Mesendoderm (in vitro differentiated cells): ENCODE measurements around the gene TNIP1.

Experiments used
- DNase-seq: peaks from one replicate; pipeline ENCODE4 v3.0.0; 2013
- H2AK5ac ChIP-seq: 2 replicates; pipeline ENCODE4 v1.6.1; 2013; ENCODE audit warnings: low read length, inconsistent platforms
- H2BK120ac ChIP-seq: 2 replicates; pipeline ENCODE4 v1.6.1; 2013; ENCODE audit warnings: low read depth, mild to moderate bottlenecking, low read length, moderate library complexity, mixed read lengths
- H2BK15ac ChIP-seq: replicated peaks from 2 replicates; pipeline ENCODE4 v1.6.1; 2013; ENCODE audit warnings: low read depth, mild to moderate bottlenecking, moderate library complexity
- H2BK5ac ChIP-seq: 2 replicates; pipeline ENCODE4 v1.6.1; 2013; ENCODE audit warnings: low read length, inconsistent platforms
- H3K18ac ChIP-seq: 2 replicates; pipeline ENCODE4 v1.6.1; 2013; ENCODE audit warnings: mild to moderate bottlenecking, low read length, mixed read lengths
- H3K23ac ChIP-seq: one replicate; pipeline ENCODE4 v1.6.1; 2013; ENCODE audit warnings: low read length
- H3K27ac ChIP-seq: 2 replicates; pipeline ENCODE4 v1.5.1; 2013; ENCODE audit warnings: low read depth, mild to moderate bottlenecking, inconsistent platforms, low read length, moderate library complexity
- H3K27me3 ChIP-seq: 2 replicates; pipeline ENCODE4 v1.6.1; 2013; ENCODE audit warnings: low read length, control low read depth, mild to moderate bottlenecking, inconsistent platforms; ENCODE audit not compliant: insufficient read depth, poor library complexity
- H3K36me3 ChIP-seq: 2 replicates; pipeline ENCODE4 v1.6.1; 2013; ENCODE audit warnings: low read length, inconsistent platforms; ENCODE audit not compliant: control insufficient read depth, insufficient read depth
- H3K4ac ChIP-seq: one replicate; pipeline ENCODE4 v1.6.1; 2013; ENCODE audit warnings: low read depth, mild to moderate bottlenecking, low read length, moderate library complexity
- H3K4me1 ChIP-seq: 2 replicates; pipeline ENCODE4 v1.6.1; 2013; ENCODE audit warnings: low read depth, low read length, inconsistent platforms; ENCODE audit not compliant: control insufficient read depth
- H3K4me2 ChIP-seq: 2 replicates; pipeline ENCODE4 v1.6.1; 2013; ENCODE audit warnings: low read length
- H3K4me3 ChIP-seq: 2 replicates; pipeline ENCODE4 v1.5.1; 2013; ENCODE audit warnings: mild to moderate bottlenecking, low read length
- H3K56ac ChIP-seq: one replicate; pipeline ENCODE4 v1.6.1; 2013; ENCODE audit warnings: low read length
- H3K79me1 ChIP-seq: 2 replicates; pipeline ENCODE4 v1.6.1; 2013; ENCODE audit warnings: low read length, inconsistent platforms
- H3K79me2 ChIP-seq: 2 replicates; pipeline ENCODE4 v1.6.1; 2013; ENCODE audit warnings: mild to moderate bottlenecking, low read length; ENCODE audit not compliant: control insufficient read depth, insufficient read depth
- H3K9ac ChIP-seq: 2 replicates; pipeline ENCODE4 v1.6.1; 2013; ENCODE audit warnings: low read length, inconsistent platforms
- H4K5ac ChIP-seq: one replicate; pipeline ENCODE4 v1.6.1; 2013; ENCODE audit warnings: low read length
- H4K8ac ChIP-seq: one replicate; pipeline ENCODE4 v1.6.1; 2013; ENCODE audit warnings: low read depth, mild to moderate bottlenecking, control low read depth, low read length, moderate library complexity
- WGBS: extraction: QIAGEN DNeasy Blood & Tissue Kit; methylation state at CpG from one replicate; pipeline ENCODE4 v1.1.7; 2013; ENCODE audit warnings: low lambda C conversion rate, missing lambda C conversion rate; ENCODE audit not compliant: insufficient coverage; ENCODE audit errors: extremely low coverage; 5-methylcytosine and 5-hydroxymethylcytosine counted together

The TNIP1 gene

GRCh38 chr5:151066920-151067319 is 13.9 kb downstream of the TNIP1 start:
- H4K5ac ChIP-seq = no peak overlapping the region
- H3K27ac ChIP-seq = no peak overlapping the region
- no peak overlapping the region for H3K4me3 ChIP-seq
- no peak for DNase-seq
- H3K4me1 ChIP-seq = no peaks in the 10 kb centered on the region
- H3K9ac ChIP-seq = no peak overlapping the region
- H3K27me3 ChIP-seq = no peaks in the 10 kb centered on the region
- no peak overlapping the region for H2BK5ac ChIP-seq
- no peak overlapping the region for H3K4me2 ChIP-seq
- H2BK15ac ChIP-seq = no peak overlapping the region
- H4K8ac ChIP-seq = no peak overlapping the region
- no peak overlapping the region for H3K18ac ChIP-seq
- H2AK5ac ChIP-seq = no peak overlapping the region
- H3K36me3 ChIP-seq = no peaks in the 10 kb centered on the region
- H3K23ac ChIP-seq = no peak overlapping the region
- no CpG with 5 or more reads among the region's 6 CpGs for WGBS
- H2BK120ac ChIP-seq = no peak overlapping the region
- H3K4ac ChIP-seq = no peak overlapping the region
- peaks cover 7% of the 10 kb centered on the region for H3K79me1 ChIP-seq
- no peak overlapping the region for H3K56ac ChIP-seq
- no peaks in the 10 kb centered on the region for H3K79me2 ChIP-seq

GRCh38 chr5:151065609-151066008 is 15.2 kb downstream of the TNIP1 start:
- no peak overlapping the region for H3K4me3 ChIP-seq
- no peak overlapping the region for H2BK5ac ChIP-seq
- no peak overlapping the region for H2BK120ac ChIP-seq
- no peaks in the 10 kb centered on the region for H3K27me3 ChIP-seq
- H4K5ac ChIP-seq = no peak overlapping the region
- H2BK15ac ChIP-seq = no peak overlapping the region
- H3K4me1 ChIP-seq = no peaks in the 10 kb centered on the region
- H3K9ac ChIP-seq = no peak overlapping the region
- no peak overlapping the region for H3K27ac ChIP-seq
- H3K79me2 ChIP-seq = no peaks in the 10 kb centered on the region
- no peak overlapping the region for H4K8ac ChIP-seq
- H2AK5ac ChIP-seq = no peak overlapping the region
- H3K36me3 ChIP-seq = peaks cover 2% of the 10 kb centered on the region
- no peak overlapping the region for H3K18ac ChIP-seq
- H3K79me1 ChIP-seq = peaks cover 7% of the 10 kb centered on the region
- WGBS = no CpG with 5 or more reads among the region's 1 CpG
- DNase-seq = no peak
- no peak overlapping the region for H3K4ac ChIP-seq
- no peak overlapping the region for H3K23ac ChIP-seq
- no peak overlapping the region for H3K56ac ChIP-seq
- no peak overlapping the region for H3K4me2 ChIP-seq

GRCh38 chr5:151064916-151065499 is 15.8 kb downstream of the TNIP1 start:
- Histone ChIP-seq H2BK120ac (no peak overlapping the region), H3K4me2 (no peak overlapping the region), H3K4me1 (no peaks in the 10 kb centered on the region), H3K9ac (no peak overlapping the region), H4K8ac (no peak overlapping the region), H2AK5ac (no peak overlapping the region), H3K4ac (no peak overlapping the region), H3K56ac (no peak overlapping the region), H3K23ac (no peak overlapping the region), H3K36me3 (peaks cover 2% of the 10 kb centered on the region), H2BK15ac (no peak overlapping the region), H3K4me3 (no peak overlapping the region), H3K27ac (no peak overlapping the region), H3K27me3 (no peaks in the 10 kb centered on the region), H3K79me2 (no peaks in the 10 kb centered on the region), H3K79me1 (peaks cover 6% of the 10 kb centered on the region), H2BK5ac (no peak overlapping the region), H4K5ac (no peak overlapping the region), H3K18ac (no peak overlapping the region)
- no CpG with 5 or more reads among the region's 12 CpGs for WGBS
- DNase-seq = no peak

- H3K18ac ChIP-seq = peak overlapping the region; percentile 2
- H4K5ac ChIP-seq = no peak overlapping the region
- no peaks in the 10 kb centered on the region for H3K4me1 ChIP-seq
- H3K9ac ChIP-seq = no peak overlapping the region
- no peak overlapping the region for H3K23ac ChIP-seq
- no peaks in the 10 kb centered on the region for H3K27me3 ChIP-seq
- no peak overlapping the region for H2BK15ac ChIP-seq
- H3K4me2 ChIP-seq = no peak overlapping the region
- no peaks in the 10 kb centered on the region for H3K79me2 ChIP-seq
- H3K36me3 ChIP-seq = peaks cover 3% of the 10 kb centered on the region
- H3K56ac ChIP-seq = peak overlapping the region; percentile 25
- no peak overlapping the region for H4K8ac ChIP-seq
- H2BK5ac ChIP-seq = no peak overlapping the region
- H2BK120ac ChIP-seq = no peak overlapping the region
- DNase-seq = no peak
- H3K27ac ChIP-seq = no peak overlapping the region
- H2AK5ac ChIP-seq = no peak overlapping the region
- peaks cover 4% of the 10 kb centered on the region for H3K79me1 ChIP-seq
- no peak overlapping the region for H3K4ac ChIP-seq
- no CpG with 5 or more reads among the region's 17 CpGs for WGBS
- no peak overlapping the region for H3K4me3 ChIP-seq
Observed at GRCh38 chr5:151063142-151063989, 17.5 kb downstream of the TNIP1 start.

- Histone ChIP-seq H3K4me2 (no peak overlapping the region), H3K27me3 (no peaks in the 10 kb centered on the region), H2BK15ac (no peak overlapping the region), H4K8ac (no peak overlapping the region), H3K18ac (no peak overlapping the region), H3K23ac (no peak overlapping the region), H3K27ac (no peak overlapping the region), H3K79me1 (peaks cover 2% of the 10 kb centered on the region), H3K4ac (no peak overlapping the region), H3K4me1 (no peaks in the 10 kb centered on the region), H3K9ac (no peak overlapping the region), H3K56ac (no peak overlapping the region), H3K4me3 (no peak overlapping the region), H3K79me2 (no peaks in the 10 kb centered on the region), H2BK5ac (no peak overlapping the region), H3K36me3 (peaks cover 3% of the 10 kb centered on the region), H2BK120ac (no peak overlapping the region), H2AK5ac (no peak overlapping the region), H4K5ac (no peak overlapping the region)
- WGBS = no CpG with 5 or more reads among the region's 5 CpGs
- DNase-seq = no peak
Observed at GRCh38 chr5:151062405-151063141, 18.3 kb downstream of the TNIP1 start.
